Liver (tissue), 3 donors: ENCODE measurements around the gene ARAF.

Experiments used
- GABPA ChIP-seq, 2 donors: IDR thresholded peaks in 1 of 2; conservative IDR thresholded peaks in 1 of 2; 2 replicates each; pipeline ENCODE4 v1.6.1; 2016; ENCODE audit warnings: antibody characterized with exemption in 2 of 2, mild to moderate bottlenecking in 1 of 2, moderate library complexity in 1 of 2
- JUND ChIP-seq, 2 donors: IDR thresholded peaks; 2 replicates each; pipeline ENCODE4 v1.6.1; 2016; ENCODE audit warnings: antibody characterized with exemption in 2 of 2
- MAX ChIP-seq: IDR thresholded peaks from 2 replicates; pipeline ENCODE4 v1.6.1; 2016; ENCODE audit warnings: antibody characterized with exemption
- REST ChIP-seq: IDR thresholded peaks from 2 replicates; pipeline ENCODE4 v1.6.1; 2016; ENCODE audit warnings: antibody characterized with exemption, mild to moderate bottlenecking
- RXRA ChIP-seq, 2 donors: IDR thresholded peaks; 2 replicates each; pipeline ENCODE4 v1.6.1; 2017 to 2018; ENCODE audit warnings: antibody characterized with exemption in 2 of 2, mild to moderate bottlenecking in 1 of 2
- TAF1 ChIP-seq: conservative IDR thresholded peaks from 2 replicates; pipeline ENCODE4 v1.6.1; 2016; ENCODE audit warnings: antibody characterized with exemption, mild to moderate bottlenecking
- ZBTB33 ChIP-seq: IDR thresholded peaks from 2 replicates; pipeline ENCODE4 v1.6.1; 2016; ENCODE audit warnings: antibody characterized with exemption
- TF ChIP-seq, protein P1 (sequence below): fragments of 150-350 bp; IDR thresholded peaks from 2 replicates; pipeline ENCODE4 v1.5.1; 2017; ENCODE audit warnings: improper control_type of control experiment, low read depth, low read length; ENCODE audit not compliant: missing input control
- donor health status: healthy.
- donor health status: healthy.

DNA sequence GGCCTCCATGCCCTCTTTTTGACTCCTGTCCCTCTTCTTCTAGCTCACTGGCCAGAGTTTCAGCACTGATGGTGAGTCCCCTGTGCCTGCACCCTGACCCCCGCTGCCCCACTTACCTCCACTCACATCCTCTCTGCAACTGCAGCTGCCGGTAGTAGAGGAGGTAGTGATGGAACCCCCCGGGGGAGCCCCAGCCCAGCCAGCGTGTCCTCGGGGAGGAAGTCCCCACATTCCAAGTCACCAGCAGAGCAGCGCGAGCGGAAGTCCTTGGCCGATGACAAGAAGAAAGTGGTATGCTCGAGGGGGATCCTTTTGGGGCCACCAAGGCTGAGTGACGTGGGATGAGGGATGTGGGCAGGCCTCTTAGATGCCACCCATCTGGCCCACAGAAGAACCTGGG lies 5.8 kb downstream of the ARAF start:
- TF ChIP-seq, protein P1, sequence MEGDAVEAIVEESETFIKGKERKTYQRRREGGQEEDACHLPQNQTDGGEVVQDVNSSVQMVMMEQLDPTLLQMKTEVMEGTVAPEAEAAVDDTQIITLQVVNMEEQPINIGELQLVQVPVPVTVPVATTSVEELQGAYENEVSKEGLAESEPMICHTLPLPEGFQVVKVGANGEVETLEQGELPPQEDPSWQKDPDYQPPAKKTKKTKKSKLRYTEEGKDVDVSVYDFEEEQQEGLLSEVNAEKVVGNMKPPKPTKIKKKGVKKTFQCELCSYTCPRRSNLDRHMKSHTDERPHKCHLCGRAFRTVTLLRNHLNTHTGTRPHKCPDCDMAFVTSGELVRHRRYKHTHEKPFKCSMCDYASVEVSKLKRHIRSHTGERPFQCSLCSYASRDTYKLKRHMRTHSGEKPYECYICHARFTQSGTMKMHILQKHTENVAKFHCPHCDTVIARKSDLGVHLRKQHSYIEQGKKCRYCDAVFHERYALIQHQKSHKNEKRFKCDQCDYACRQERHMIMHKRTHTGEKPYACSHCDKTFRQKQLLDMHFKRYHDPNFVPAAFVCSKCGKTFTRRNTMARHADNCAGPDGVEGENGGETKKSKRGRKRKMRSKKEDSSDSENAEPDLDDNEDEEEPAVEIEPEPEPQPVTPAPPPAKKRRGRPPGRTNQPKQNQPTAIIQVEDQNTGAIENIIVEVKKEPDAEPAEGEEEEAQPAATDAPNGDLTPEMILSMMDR = no peak
- TF ChIP-seq REST = no peak
- no peak for TF ChIP-seq JUND (IDR thresholded peaks at IDR 0.05)
- no peak for TF ChIP-seq MAX
- no peak for TF ChIP-seq ZBTB33
- no peak for TF ChIP-seq TAF1
- no peak for TF ChIP-seq GABPA (IDR thresholded peaks at IDR 0.05 in 1 of 2, conservative IDR thresholded peaks at IDR 0.05 in 1 of 2)
- no peak for TF ChIP-seq RXRA (IDR thresholded peaks at IDR 0.05)
